Keratinocyte (primary cell): ENCODE results near the gene POLDIP2.

ENCODE experiments used
- CTCF ChIP-seq, 3 experiments: IDR thresholded peaks in 1 of 3; conservative IDR thresholded peaks in 1 of 3; optimal IDR thresholded peaks in 1 of 3; 2 replicates in 2 of 3; 3 replicates in 1 of 3; pipeline versions ENCODE3 to v1.5.1; 2011; ENCODE audit warnings: low read length in 3 of 3, mild to moderate bottlenecking in 3 of 3, moderate library complexity in 2 of 3, control low read depth in 1 of 3, inconsistent platforms in 1 of 3; ENCODE audit not compliant: insufficient read depth in 2 of 3; ENCODE audit errors: extremely low read depth in 1 of 3
- EZH2 ChIP-seq: IDR thresholded peaks from one replicate; pipeline ENCODE4 v1.6.1; 2012; ENCODE audit warnings: inconsistent platforms, mild to moderate bottlenecking, low read length, moderate library complexity

- TF ChIP-seq CTCF (optimal IDR thresholded peaks at IDR 0.05 in 1 of 3, IDR thresholded peaks at IDR 0.05 in 1 of 3, conservative IDR thresholded peaks at IDR 0.05 in 1 of 3; ENCODE audit: extremely low read depth in 1 of 3, insufficient read depth in 2 of 3, low read length in 3 of 3) (no peak), EZH2 (no peak)
Measured at GRCh38 chr17:28348979-28349378, 8.3 kb downstream of the POLDIP2 start.
